ENCODE results near the gene NTM.

Gene NTM

GRCh38 chr11:131642756-131643531 lies 272.5 kb downstream of the NTM start:
- no peak for DNase-seq (ENCODE audit: low read depth)

GRCh38 chr11:131644204-131644795 lies 273.9 kb downstream of the NTM start:
- no peak for DNase-seq (ENCODE audit: low read depth)

GRCh38 chr11:131645237-131645636 lies 274.8 kb downstream of the NTM start:
- no peak for DNase-seq (ENCODE audit: low read depth)

GRCh38 chr11:131649856-131650255 lies 279.4 kb downstream of the NTM start:
- DNase-seq (ENCODE audit: low read depth), result no peak

- DNase-seq (ENCODE audit: low read depth), result no peak
These were observed 281.8 kb downstream of the NTM start for GRCh38 chr11:131652231-131652630.

- DNase-seq (ENCODE audit: low read depth), result no peak
These were observed 282.8 kb downstream of the NTM start for GRCh38 chr11:131653260-131653659.

- DNase-seq (ENCODE audit: low read depth), result no peak
These were observed 284.4 kb downstream of the NTM start for GRCh38 chr11:131654849-131655248.

GRCh38 chr11:131656179-131656838 lies 285.9 kb downstream of the NTM start:
- DNase-seq (ENCODE audit: low read depth), result no peak

GRCh38 chr11:131656839-131657211 lies 286.4 kb downstream of the NTM start:
- DNase-seq (ENCODE audit: low read depth), result no peak

GRCh38 chr11:131658414-131658813 lies 288.0 kb downstream of the NTM start:
- no peak for DNase-seq (ENCODE audit: low read depth)

- no peak for DNase-seq (ENCODE audit: low read depth)
These were observed 288.5 kb downstream of the NTM start for GRCh38 chr11:131658952-131659351.

- DNase-seq (ENCODE audit: low read depth), result no peak
These were observed 289.5 kb downstream of the NTM start for GRCh38 chr11:131659931-131660330.

- DNase-seq (ENCODE audit: low read depth), result no peak
These were observed 290.7 kb downstream of the NTM start for GRCh38 chr11:131661132-131661531.

- DNase-seq (ENCODE audit: low read depth), result no peak
These were observed 292.0 kb downstream of the NTM start for GRCh38 chr11:131662317-131662972.

- DNase-seq (ENCODE audit: low read depth), result no peak
These were observed 292.6 kb downstream of the NTM start for GRCh38 chr11:131662993-131663392.

- DNase-seq (ENCODE audit: low read depth), result no peak
These were observed 293.2 kb downstream of the NTM start for GRCh38 chr11:131663405-131664200.

GRCh38 chr11:131664293-131664692 lies 293.9 kb downstream of the NTM start:
- DNase-seq (ENCODE audit: low read depth), result no peak

- no peak for DNase-seq (ENCODE audit: low read depth)
These were observed 294.4 kb downstream of the NTM start for GRCh38 chr11:131664816-131665215.

GRCh38 chr11:131665344-131665968 lies 295.0 kb downstream of the NTM start:
- DNase-seq (ENCODE audit: low read depth), result no peak

GRCh38 chr11:131666006-131666405 lies 295.6 kb downstream of the NTM start:
- DNase-seq (ENCODE audit: low read depth), result no peak

- no peak for DNase-seq (ENCODE audit: low read depth)
These were observed 296.2 kb downstream of the NTM start for GRCh38 chr11:131666617-131667016.

- no peak for DNase-seq (ENCODE audit: low read depth)
These were observed 297.2 kb downstream of the NTM start for GRCh38 chr11:131667566-131667965.

Measured in activated T-helper 9 cell treated with anti-CD3 and anti-CD28 coated beads, Interleukin-2, amount 50 U/mL, for 16 hours (primary cell).